GM18858 (cell line): Measurements from ENCODE around the gene RETREG2.
"Not testable (repeated sequence)": the region's sequence is repeated elsewhere in the genome, so short reads cannot be mapped to it uniquely, and the experiment has no call there.

ENCODE experiments used
- ATAC-seq: cut with Tn5 transposase; IDR thresholded peaks from one replicate; pipeline ENCODE4 v1.9.1; 2021; ENCODE audit not compliant: unreplicated experiment

The RETREG2 gene

DNA sequence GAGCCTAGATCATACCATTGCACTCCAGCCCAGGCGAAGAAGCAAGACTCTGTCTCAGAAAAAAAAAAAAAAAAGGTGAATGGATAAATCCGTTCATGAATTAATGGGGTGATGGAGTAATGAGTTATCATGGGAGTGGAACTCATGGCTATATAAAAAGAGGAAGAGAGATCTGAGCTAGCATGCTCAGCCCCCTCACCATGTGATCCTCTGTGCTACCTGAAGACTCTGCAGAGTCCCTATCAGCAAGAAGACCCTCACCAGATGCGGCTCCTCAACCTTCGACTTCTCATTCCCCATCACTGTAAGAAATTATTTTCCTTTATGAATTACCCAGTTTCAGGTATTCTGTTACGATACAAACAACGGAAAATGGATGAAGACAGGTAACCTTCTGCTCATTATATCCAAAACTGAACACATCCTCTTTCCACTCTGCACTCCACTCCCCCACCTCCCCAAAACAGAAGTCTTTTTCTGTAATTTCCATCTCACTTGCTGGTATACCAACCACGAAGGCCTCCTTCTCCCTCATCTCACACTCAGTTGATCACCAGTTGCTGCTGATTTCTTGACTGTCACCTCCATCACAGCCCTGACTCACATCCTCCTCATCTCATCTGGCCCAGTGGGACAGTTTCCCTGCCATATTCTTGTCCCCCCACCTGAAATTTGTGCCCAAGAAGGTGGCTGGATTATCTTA lies 8.8 kb downstream of the RETREG2 start:
- no peak for ATAC-seq

DNA sequence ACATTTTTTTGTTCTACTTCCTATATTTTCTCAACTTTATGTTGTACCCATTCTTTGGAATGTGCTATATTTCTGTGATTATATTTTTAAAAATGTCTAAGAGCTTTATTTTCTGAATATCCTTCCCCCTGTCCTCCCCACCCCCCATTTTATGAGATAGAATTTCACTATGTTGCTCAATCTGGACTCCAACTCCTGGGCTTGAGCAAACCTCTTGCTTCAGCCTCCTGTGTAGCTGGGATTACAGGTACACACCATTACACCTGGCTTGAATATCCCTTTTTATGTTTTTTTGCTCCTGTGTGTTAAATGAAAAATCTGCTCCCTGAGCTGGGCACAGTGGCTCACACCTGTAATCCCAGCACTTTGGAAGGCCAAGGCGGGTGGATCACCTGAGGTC lies 19.3 kb downstream of the RETREG2 start:
- ATAC-seq, result no peak

DNA sequence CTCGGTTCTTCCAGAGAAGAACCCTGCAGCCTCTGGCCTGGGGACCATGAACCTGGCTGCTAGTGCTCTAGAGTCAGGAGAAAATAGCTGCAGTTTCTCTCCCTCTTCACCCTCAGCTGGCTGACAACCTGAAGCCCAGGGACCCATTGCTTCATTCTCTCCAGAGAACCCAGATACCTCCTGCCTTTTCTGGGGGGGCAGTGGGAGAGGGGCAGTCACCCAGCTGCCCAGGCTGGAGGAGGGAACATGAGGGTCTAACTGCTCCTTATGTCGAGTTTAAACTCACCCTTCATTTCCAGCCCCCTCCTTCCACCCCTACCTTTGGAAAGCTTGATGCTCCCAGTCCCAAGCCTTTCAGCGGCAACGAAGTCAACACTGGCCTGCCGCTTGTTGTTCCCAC lies 20.9 kb downstream of the RETREG2 start:
- ATAC-seq, result no peak

DNA sequence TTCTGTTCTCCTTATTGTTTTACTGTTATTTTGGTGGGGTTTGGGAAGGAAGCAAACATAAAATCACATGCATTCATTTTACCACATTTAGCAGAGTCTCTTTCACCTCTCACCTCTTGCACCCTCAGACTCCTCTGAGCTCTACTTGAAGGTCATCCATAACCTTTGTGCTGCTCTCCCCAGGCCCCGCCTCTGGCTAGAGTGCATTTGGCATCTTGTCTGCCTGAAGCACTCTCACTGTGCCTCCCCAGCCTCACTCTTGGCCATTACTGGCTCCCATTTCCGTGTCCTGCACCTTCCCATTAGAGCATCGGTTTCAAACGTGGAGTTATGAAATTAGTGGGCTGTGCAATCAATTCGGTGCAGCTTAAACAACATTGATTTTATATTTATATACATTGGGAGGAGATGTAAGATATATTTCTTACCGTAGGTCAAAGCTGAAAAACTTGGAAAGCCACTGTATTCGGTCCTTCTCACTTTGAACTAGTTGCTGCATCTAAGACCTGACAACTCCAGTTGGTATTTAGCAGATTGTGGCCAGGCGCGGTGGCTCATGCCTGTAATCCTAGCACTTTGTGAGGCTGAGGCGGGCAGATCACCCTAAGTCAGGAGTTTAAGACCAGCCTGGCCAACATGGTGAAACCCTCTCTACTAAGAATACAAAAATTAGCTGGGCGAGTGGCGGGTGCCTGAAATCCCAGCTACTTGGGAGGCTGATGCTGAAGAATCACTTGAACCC lies 21.6 kb downstream of the RETREG2 start:
- ATAC-seq, result no peak

DNA sequence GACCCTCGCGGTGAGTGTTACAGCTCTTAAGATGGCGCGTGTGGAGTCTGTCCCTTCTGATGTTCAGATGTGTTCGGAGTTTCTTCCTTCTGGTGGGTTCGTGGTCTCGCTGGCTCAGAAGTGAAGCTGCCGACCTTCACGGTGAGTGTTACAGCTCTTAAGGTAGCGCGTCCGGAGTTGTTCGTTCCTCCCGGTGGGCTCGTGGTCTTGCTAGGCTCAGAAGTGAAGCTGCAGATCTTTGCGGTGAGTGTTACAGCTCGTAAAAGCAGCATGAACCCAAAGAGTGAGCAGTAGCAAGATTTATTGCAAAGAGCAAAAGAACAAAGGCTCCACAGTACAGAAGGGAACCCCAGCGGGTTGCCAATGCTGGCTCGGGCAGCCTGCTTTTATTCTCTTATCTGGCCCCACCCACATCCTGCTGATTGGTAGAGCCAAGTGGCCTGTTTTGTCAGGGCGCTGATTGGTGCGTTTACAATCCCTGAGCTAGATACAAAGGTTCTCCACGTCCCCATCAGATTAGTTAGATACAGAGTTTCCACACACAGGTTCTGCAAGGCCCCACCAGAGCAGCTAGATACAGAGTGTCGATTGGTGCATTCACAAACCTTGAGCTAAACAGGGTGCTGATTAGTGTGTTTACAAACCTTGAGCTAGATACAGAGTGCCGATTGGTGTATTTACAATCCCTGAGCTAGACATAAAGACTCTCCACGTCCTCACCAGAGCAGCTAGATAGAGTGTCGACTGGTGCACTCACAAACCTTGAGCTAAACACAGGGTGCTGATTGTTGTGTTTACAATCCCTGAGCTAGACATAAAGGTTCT lies 22.6 kb downstream of the RETREG2 start:
- not testable (repeated sequence) for ATAC-seq

DNA sequence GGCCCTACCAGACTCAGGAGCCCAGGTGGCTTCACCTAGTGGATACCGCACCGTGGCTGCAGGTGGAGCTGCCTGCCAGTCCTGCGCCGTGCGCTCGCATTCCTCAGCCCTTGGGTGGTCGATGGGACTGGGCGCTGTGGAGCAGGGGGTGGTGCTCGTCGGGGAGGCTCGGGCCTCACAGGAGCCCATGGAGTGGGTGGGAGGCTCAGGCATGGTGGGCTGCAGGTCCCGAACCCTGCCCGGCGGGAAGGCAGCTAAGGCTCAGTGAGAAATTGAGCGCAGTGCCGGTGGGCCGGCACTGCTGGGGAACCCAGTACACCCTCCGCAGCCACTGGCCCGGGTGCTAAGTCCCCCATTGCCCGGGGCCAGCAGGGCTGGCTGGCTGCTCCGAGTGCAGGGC lies 23.3 kb downstream of the RETREG2 start:
- ATAC-seq, result not testable (repeated sequence)

DNA sequence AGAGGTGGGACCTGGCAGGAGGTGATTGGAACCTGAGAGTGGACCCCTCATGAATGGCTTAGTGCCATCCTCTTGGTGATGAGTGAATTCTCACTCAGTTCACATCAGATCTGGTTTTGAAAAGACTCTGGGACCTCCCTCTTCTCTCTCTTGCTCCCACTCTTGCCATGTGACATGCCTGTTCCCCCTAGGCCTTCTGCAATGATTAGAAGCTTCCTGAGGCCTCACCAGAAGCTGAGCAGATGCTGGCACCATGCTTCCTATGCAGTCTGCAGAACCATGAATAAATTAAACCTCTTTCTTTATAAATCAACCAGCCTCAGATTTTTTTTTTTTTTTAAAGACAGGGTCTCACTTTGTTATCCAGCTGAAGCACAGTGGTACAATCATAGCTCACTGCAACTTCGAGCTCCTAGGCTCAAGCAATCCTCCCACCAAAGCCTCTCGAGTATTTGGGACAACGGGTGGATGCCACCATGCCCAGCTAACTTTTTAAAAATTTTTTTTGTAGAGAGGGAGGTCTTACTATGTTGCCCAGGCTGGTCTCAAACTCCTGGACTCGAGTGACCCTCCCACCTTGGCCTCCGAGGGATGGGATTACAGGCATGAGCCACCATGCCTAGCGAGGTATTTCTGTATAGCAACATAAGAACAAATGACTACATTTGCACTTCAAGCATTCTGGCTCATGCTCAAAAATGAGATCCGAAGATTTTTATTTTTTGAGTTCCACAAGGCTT lies 26.5 kb downstream of the RETREG2 start:
- ATAC-seq, result no peak

DNA sequence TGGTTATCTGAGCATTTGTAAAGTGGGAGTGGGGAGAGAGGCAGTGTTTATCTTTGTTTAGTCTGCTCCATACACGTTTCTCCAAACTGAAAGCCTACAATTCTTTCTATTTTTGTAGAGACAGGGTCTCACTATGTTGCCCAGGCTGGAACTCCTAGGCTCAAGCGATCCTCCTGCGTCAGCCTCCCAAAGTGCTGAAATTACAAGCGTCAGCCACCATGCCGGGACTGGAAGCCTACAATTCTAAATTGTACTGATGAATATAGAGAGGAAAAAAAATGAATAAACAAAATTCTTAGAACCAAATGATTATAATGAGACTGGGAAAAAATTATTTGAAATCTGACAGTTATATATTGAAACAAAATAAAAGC lies 27.1 kb downstream of the RETREG2 start:
- ATAC-seq, result no peak

DNA sequence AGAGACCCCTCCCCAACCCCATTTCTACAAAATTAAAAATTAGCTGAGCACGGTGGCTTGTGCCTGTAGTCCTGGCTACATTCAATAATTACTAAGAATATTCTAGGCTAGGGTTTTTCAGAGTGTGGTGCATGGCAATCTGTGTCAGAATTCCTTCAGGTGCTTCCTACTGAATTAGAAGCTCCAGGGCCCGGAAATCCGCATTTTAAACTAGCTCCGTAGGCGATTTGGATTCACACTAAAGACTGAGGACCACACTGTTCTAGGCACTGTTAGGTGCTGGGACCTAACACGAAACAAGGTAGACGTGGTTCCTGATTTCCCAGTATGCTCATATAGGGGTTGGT lies 27.9 kb downstream of the RETREG2 start:
- no peak for ATAC-seq

DNA sequence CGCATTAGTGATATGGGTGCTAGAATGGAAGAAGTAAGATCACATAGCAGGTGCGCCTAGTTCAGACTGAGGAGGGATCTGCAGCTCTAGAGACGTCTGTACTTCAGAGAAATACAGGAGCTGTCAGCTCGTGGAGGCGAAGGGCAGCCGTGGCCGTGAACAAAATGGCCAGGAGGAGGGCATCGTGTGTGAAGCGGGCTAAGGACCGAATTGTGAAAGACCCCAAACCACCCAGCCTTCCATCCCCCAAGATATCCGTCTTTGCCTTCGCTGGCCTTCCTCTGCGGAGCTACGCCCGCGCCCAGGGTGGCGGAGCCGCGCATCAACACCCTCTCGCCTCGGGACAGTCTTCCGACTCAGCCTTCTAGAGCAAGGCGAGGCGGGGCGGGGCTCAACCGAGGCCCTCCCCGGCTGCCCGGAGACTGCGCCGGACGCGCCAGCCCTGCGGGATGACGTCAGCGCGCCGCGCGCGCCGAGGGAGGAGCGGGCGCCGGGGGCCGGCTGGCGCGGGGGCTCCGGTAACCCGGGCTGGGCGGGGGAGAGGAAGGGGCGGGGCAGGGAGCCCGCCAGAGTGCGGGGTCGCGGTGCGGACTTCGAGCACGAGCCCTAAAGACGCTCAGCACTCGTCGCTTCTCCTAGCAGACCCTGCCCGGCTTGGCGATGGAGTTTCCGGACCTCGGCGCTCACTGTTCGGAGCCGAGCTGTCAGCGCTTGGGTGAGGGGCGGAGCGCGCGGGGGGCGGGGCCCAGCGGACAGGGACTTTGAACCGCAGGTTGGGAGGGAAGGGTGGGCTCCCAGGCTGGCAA lies 28.5 kb downstream of the RETREG2 start, which contains the start of gene ZFAND2B:
Gene ZFAND2B (plus strand): TSS at position 455 of the 806 bp plus-strand sequence. CDS start 206 bp downstream, at position 661.
- peak; percentile 92 for ATAC-seq

DNA sequence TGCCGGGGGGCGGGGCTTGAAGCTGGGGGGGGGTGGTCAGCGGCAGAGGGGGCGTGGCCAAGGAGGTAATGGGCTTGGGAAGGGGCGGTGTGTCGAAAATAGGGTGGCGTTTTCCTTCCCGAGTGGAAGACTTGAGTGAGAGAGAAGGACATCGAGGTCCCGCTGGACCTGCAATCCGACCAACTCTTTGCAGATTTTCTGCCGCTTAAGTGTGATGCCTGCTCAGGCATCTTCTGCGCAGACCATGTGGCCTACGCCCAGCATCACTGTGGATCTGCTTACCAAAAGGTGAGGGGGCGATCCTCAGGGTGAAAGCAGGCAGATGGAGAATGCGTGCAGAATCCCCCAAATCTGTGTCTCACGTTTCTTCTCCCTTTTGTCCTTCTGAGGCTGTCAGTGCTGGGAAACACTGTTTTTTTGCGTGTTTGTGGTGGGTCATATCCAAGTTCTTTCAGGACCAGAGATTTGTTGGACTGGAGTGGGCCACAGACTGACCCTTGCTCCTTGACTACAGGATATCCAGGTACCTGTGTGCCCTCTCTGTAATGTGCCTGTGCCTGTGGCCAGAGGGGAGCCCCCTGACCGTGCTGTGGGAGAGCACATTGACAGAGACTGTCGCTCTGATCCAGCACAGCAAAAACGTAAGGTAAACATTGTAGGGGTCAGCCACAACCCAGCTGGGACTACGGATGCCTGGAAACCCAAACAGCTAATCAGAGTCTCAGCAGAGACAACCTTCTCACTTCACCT lies 29.2 kb downstream of the RETREG2 start:
- no peak for ATAC-seq

DNA sequence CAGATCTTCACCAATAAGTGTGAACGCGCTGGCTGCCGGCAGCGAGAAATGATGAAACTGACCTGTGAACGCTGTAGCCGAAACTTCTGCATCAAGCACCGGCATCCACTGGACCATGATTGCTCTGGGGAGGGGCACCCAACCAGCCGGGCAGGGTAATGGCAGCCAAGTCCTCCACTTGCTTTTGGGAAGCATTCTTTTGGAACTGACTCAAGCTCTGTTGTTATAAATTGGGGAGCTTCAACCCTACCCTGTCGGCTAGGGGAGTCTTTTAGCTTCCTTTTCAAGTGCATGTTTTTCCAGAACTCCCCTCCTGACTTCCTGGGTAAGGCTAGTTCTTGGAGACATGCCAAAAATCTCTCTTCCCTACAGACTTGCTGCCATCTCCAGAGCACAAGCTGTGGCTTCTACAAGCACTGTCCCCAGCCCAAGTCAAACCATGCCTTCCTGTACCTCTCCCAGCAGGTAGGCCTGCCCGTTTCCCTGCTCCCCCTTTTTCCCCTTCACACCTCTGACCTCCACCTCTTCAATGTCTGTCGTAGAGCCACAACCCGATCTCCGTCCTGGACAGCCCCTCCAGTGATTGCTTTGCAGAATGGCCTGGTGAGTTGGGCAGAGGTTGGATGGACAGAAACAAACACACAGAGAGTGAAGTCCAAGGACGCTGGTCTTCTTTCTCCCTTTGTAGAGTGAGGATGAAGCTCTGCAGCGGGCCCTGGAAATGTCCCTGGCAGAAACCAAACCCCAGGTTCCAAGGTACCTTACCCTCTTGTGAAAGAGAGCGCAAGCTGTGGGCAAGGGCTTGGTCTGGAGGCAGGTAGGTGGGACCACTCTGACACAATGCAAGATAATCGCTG lies 30.0 kb downstream of the RETREG2 start:
- ATAC-seq, result no peak

DNA sequence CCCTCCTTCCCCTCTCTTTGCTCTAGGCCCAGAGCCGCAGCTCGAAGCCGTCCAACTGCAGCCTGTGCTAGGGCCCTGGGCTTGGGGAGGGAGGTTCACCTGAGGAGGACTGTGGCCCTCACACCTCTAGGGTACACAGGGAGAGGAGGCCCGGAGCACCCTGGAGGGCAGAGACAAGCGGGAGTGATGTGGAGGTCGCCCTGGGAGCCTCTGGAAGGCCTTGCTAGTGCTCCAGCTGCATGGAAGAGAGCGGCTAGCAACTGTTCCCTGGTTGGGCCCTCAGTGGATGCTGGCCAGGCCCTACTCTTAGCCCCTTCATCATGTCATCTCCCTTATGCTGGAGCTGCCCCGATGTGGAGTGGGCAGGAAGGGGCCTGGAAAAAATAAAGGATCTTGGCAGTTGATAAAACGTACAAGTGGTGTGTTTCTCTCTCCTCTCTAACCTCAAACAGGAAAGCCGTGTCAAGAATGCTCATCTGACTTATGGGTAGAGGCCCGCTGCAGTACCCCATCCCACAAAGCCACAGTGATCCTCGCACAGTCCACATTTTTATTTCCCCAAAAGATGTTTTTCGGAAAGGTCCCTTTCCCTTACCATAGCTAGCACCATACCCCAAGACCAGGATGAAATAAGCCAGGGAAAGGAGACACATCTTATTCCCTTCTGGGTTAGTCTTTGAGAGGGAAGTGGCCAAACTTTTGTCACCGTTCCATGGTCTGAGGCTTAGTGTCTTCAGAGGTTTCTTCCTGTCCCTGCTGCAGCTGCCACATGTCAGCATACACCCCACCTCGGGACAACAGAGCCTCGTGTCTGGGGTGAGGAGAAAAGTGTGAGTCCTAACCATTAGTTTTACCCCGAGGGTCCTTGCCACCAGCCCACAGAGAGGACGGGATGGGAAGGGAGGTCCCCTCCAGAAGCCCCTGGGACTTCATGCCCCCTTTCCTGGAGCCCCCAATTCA lies 31.4 kb downstream of the RETREG2 start:
- no peak for ATAC-seq

DNA sequence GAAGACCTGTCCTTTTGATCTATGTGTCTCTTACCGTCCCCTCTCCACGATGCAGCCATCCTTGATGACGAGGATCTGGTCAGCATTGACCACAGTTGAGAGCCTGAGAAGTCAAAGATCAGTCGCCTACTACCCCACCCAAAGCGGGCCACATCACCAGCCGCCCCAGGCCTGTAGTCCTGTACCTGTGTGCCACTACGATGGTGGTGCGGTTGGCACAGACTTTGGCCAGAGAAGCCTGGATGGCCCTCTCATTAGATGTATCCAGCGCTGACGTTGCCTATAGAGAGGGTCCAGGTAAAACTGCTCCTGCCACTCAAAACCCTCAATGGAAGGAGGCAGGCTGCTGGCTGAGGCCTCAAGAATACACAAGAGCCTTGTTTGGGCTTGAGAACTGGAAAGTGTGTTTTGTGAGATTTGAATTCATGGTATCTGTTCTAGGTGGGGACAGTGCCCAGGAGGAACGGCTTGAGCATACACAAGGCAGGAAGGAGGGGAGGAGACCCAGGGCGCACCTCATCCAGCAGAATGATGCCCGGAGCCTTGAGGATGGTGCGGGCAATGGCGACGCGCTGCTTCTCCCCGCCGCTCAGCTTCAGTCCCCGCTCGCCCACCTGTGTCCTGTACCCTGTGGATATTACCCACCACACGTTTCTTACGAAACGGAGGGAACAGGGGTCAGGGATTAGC lies 32.3 kb downstream of the RETREG2 start:
- no peak for ATAC-seq

DNA sequence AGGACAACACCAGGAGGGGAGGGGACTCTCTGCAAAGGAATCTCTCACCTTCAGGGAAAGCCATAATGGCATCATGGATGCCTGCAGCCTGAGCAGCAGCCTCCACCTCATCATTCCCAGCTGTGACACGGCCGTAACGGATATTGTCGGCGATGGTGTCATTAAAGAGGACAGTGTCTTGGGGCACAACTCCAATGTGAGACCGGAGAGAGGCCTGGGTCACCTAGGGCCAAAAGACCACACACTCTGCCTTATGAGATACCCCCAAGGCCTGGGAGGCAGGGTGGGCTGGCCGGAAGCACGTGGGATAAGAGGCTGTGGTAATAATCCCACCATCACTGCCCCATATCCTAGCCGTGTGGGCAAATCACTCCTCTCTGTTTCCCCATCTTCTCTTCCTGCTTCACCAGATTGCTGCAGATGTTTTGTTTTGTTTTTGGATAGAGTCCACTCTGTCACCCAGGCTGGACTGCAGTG lies 32.8 kb downstream of the RETREG2 start:
- no peak for ATAC-seq

DNA sequence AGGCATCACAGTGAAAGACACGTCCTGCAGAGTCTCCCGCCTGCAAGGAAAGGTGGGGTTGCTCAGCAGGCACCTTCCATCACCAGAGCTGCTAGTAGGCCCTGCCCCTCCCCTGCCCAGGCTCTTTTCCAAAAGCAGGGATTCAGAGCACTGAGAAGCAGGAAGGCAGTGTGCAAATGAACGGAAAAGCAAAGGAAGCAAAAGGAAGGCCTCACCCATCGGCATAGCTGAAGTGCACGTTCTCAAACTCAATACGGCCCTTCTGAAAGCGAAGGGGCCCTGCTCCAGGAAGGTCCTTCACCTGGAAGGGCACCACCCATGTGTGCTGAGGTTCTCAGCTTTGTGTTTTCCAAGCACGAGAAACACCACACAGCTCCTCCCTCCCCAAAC lies 34.9 kb downstream of the RETREG2 start:
- no peak for ATAC-seq
